A673 (cell line): ENCODE data around the gene ZNF641.

Experiments
- EZH2 ChIP-seq: fragments of 200-600 bp; sonication (generic); IDR thresholded peaks from 2 replicates; pipeline ENCODE4 v1.6.1; 2017; ENCODE audit warnings: borderline replicate concordance, low read depth, mild to moderate bottlenecking, mixed read lengths, antibody characterized with exemption, low read length; ENCODE audit not compliant: poor library complexity, severe bottlenecking
- TF ChIP-seq, protein P1 (sequence below): fragments of 300-800, 200-600 bp; sonication (generic); conservative IDR thresholded peaks from 2 replicates; pipeline ENCODE4 v1.5.1; 2017; ENCODE audit warnings: low read depth, mild to moderate bottlenecking, antibody characterized with exemption, low read length, moderate library complexity, mixed read lengths

DNA sequence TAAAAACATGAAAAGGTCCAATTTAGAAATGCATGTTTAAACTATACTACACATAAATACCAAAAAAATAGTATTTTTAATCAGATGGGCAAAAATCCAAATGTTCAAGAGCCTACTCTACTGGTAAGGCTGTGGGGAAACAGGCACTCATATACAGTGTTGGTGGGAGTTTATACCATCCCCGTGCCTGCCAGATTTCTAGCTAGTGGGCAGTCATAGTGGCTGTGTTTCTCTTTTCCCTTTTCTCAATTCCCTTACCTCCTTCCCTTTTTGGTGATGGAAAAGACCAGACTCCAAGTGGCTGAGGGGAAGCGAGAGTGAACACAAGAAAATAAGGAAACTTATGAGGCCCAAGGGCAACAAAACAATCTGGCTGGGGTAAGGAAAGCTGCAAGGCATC lies 14.7 kb downstream of the ZNF641 start:
- no peak for TF ChIP-seq EZH2
- TF ChIP-seq, protein P1, sequence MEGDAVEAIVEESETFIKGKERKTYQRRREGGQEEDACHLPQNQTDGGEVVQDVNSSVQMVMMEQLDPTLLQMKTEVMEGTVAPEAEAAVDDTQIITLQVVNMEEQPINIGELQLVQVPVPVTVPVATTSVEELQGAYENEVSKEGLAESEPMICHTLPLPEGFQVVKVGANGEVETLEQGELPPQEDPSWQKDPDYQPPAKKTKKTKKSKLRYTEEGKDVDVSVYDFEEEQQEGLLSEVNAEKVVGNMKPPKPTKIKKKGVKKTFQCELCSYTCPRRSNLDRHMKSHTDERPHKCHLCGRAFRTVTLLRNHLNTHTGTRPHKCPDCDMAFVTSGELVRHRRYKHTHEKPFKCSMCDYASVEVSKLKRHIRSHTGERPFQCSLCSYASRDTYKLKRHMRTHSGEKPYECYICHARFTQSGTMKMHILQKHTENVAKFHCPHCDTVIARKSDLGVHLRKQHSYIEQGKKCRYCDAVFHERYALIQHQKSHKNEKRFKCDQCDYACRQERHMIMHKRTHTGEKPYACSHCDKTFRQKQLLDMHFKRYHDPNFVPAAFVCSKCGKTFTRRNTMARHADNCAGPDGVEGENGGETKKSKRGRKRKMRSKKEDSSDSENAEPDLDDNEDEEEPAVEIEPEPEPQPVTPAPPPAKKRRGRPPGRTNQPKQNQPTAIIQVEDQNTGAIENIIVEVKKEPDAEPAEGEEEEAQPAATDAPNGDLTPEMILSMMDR, result no peak
